SKM-1 treated with dmso at 0.1 percent for 144 hours (cell line): ENCODE data around the gene MORN3.
"Not testable (repeated sequence)": the region's sequence is repeated elsewhere in the genome, so short reads cannot be mapped to it uniquely, and the experiment has no call there.

Experiments
- DNase-seq: peaks from one replicate; lab custom pipeline; 2025; ENCODE audit not compliant: unreplicated experiment; lab: John Stamatoyannopoulos, UW

Gene MORN3

GRCh38 chr12:121669521-121669900 is at the start of gene MORN3:
Gene MORN3, minus strand, starts transcription at chr12:121669654. Its CDS starts 171 bp downstream, at chr12:121669483.
- no peak for DNase-seq

- DNase-seq = no peak
These were observed 49.3 kb upstream of the MORN3 start for GRCh38 chr12:121718653-121719239.

GRCh38 chr12:121717041-121717699 is 47.7 kb upstream of the MORN3 start:
- DNase-seq = peak; percentile 67

- DNase-seq = no peak
These were observed 46.5 kb upstream of the MORN3 start for GRCh38 chr12:121715862-121716435.

- DNase-seq = not testable (repeated sequence)
These were observed 45.6 kb upstream of the MORN3 start for GRCh38 chr12:121715055-121715454.

- no peak for DNase-seq
These were observed 44.3 kb upstream of the MORN3 start for GRCh38 chr12:121713793-121714192.

GRCh38 chr12:121713257-121713777 is 43.9 kb upstream of the MORN3 start:
- no peak for DNase-seq

GRCh38 chr12:121712461-121713256 is 43.2 kb upstream of the MORN3 start, which contains the start of gene TMEM120B:
Gene TMEM120B, plus strand, starts transcription at chr12:121712752. Its CDS starts 144 bp downstream, at chr12:121712896.
- no peak for DNase-seq

GRCh38 chr12:121712190-121712460 is 42.7 kb upstream of the MORN3 start:
- no peak for DNase-seq

GRCh38 chr12:121711361-121712189 is 42.1 kb upstream of the MORN3 start:
- DNase-seq = no peak

GRCh38 chr12:121709478-121709961 is 40.1 kb upstream of the MORN3 start:
- DNase-seq = no peak

- DNase-seq = not testable (repeated sequence)
These were observed 39.6 kb upstream of the MORN3 start for GRCh38 chr12:121709064-121709424.

- DNase-seq = no peak
These were observed 39.0 kb upstream of the MORN3 start for GRCh38 chr12:121708313-121709063.

- no peak for DNase-seq
These were observed 36.1 kb upstream of the MORN3 start for GRCh38 chr12:121705514-121705913.

GRCh38 chr12:121702944-121703343 is 33.5 kb upstream of the MORN3 start:
- no peak for DNase-seq

GRCh38 chr12:121701667-121702277 is 32.3 kb upstream of the MORN3 start:
- DNase-seq = no peak

- DNase-seq = not testable (repeated sequence)
These were observed 28.4 kb upstream of the MORN3 start for GRCh38 chr12:121697861-121698260.

GRCh38 chr12:121697093-121697698 is 27.7 kb upstream of the MORN3 start:
- no peak for DNase-seq

- DNase-seq = no peak
These were observed 23.8 kb upstream of the MORN3 start for GRCh38 chr12:121693155-121693687.
